GM18502 (cell line): ENCODE measurements around the gene OSER1.
"Not testable (repeated sequence)": the region's sequence is repeated elsewhere in the genome, so short reads cannot be mapped to it uniquely, and the experiment has no call there.

Experiments used
- ATAC-seq: cut with Tn5 transposase; IDR thresholded peaks from one replicate; pipeline ENCODE4 v1.9.1; 2021; ENCODE audit warnings: mild to moderate bottlenecking; ENCODE audit not compliant: unreplicated experiment, poor library complexity

OSER1 gene

GRCh38 chr20:44210406-44211176 lies at the start of gene OSER1:
TSS of gene OSER1 (minus strand) at chr20:44210771. CDS start at chr20:44206957, 3,814 bp downstream.
- peak; percentile 87 for ATAC-seq

- ATAC-seq, result no peak
Observed at GRCh38 chr20:44258226-44258890, 47.8 kb upstream of the OSER1 start.

- ATAC-seq, result no peak
Observed at GRCh38 chr20:44256961-44257360, 46.4 kb upstream of the OSER1 start.

GRCh38 chr20:44255942-44256341 lies 45.4 kb upstream of the OSER1 start:
- ATAC-seq, result no peak

GRCh38 chr20:44254073-44254472 lies 43.5 kb upstream of the OSER1 start:
- no peak for ATAC-seq

GRCh38 chr20:44253528-44253927 lies 43.0 kb upstream of the OSER1 start:
- ATAC-seq, result no peak

GRCh38 chr20:44251284-44251683 lies 40.7 kb upstream of the OSER1 start:
- no peak for ATAC-seq

GRCh38 chr20:44248410-44248759 lies 37.8 kb upstream of the OSER1 start:
- no peak for ATAC-seq

GRCh38 chr20:44247586-44248409 lies 37.2 kb upstream of the OSER1 start:
- ATAC-seq, result no peak

- no peak for ATAC-seq
Observed at GRCh38 chr20:44247131-44247571, 36.6 kb upstream of the OSER1 start, which contains the start of gene GDAP1L1. TSS of gene GDAP1L1 (plus strand) at chr20:44247308. CDS start at chr20:44247335, 27 bp downstream.

- no peak for ATAC-seq
Observed at GRCh38 chr20:44245977-44246376, 35.4 kb upstream of the OSER1 start.

GRCh38 chr20:44241796-44242195 lies 31.2 kb upstream of the OSER1 start:
- ATAC-seq, result no peak

GRCh38 chr20:44236840-44237239 lies 26.3 kb upstream of the OSER1 start:
- ATAC-seq, result not testable (repeated sequence)

- no peak for ATAC-seq
Observed at GRCh38 chr20:44235702-44236101, 25.1 kb upstream of the OSER1 start.

GRCh38 chr20:44234566-44235317 lies 24.2 kb upstream of the OSER1 start:
- no peak for ATAC-seq

GRCh38 chr20:44233436-44234016 lies 23.0 kb upstream of the OSER1 start:
- no peak for ATAC-seq

GRCh38 chr20:44232469-44232856 lies 21.9 kb upstream of the OSER1 start:
- not testable (repeated sequence) for ATAC-seq

GRCh38 chr20:44231713-44232468 lies 21.3 kb upstream of the OSER1 start:
- no peak for ATAC-seq

- no peak for ATAC-seq
Observed at GRCh38 chr20:44231193-44231592, 20.6 kb upstream of the OSER1 start.
